Frontal cortex (tissue), 4 donors: ENCODE measurements around the gene FAM200C. TPM values are rescaled to one million over a fixed set of nuclear protein-coding genes. Genes with fewer than 3 reads are reported as not detected.
"Not testable (repeated sequence)": the region's sequence is repeated elsewhere in the genome, so short reads cannot be mapped to it uniquely, and the experiment has no call there.

ENCODE experiments used
- DNase-seq, 2 donors: peaks; one replicate each; pipeline ENCODE4 v3.0.0; 2012; ENCODE audit warnings: low spot score in 2 of 2
- FAIRE-seq: peaks from 2 replicates; lab custom pipeline; 2012; peaks lifted over from hg19 to GRCh38; lab: Jason Lieb, UNC
- total RNA-seq: library from RNA; depleted of rRNA; stranded (reverse); fragments of >200 nt; gene quantifications from one replicate; pipeline ENCODE4 v1.2.3, GENCODE V29; 2014
- donor health status: control.
- donor health status: control.
- donor health status: control.

The FAM200C gene
- 33.8 TPM for total RNA-seq

GRCh38 chr5:160399402-160400353 is at the start of gene FAM200C:
FAM200C (minus strand) TSS chr5:160400054; CDS start chr5:160395490, 4,564 bp downstream.
- DNase-seq, result peak; percentile 63 to 83
- peak; percentile 70 for FAIRE-seq

GRCh38 chr5:160449458-160449857 is 49.6 kb upstream of the FAM200C start:
- DNase-seq, result no peak
- FAIRE-seq, result no peak

- no peak for FAIRE-seq
These were observed 49.0 kb upstream of the FAM200C start for GRCh38 chr5:160448886-160449285.

GRCh38 chr5:160445751-160446150 is 45.9 kb upstream of the FAM200C start:
- FAIRE-seq (no peak), DNase-seq (no peak)

More at GRCh38 chr5:160448886-160449285, 49.0 kb upstream of the FAM200C start:
- DNase-seq, result no peak

- DNase-seq (no peak), FAIRE-seq (no peak)
These were observed 45.3 kb upstream of the FAM200C start for GRCh38 chr5:160445132-160445531.

GRCh38 chr5:160444407-160444806 is 44.6 kb upstream of the FAM200C start:
- no peak for DNase-seq
- FAIRE-seq, result no peak

GRCh38 chr5:160442824-160443431 is 43.1 kb upstream of the FAM200C start:
- FAIRE-seq (no peak), DNase-seq (no peak)

- DNase-seq, result no peak
- no peak for FAIRE-seq
These were observed 41.5 kb upstream of the FAM200C start for GRCh38 chr5:160441311-160441781.

- DNase-seq (peak; percentile 52 to 69), FAIRE-seq (no peak)
These were observed 39.3 kb upstream of the FAM200C start for GRCh38 chr5:160439205-160439600.

- DNase-seq (peak; percentile 24 to 51), FAIRE-seq (no peak)
These were observed 38.7 kb upstream of the FAM200C start for GRCh38 chr5:160438316-160439204.

GRCh38 chr5:160437271-160437670 is 37.4 kb upstream of the FAM200C start:
- FAIRE-seq, result no peak
- no peak for DNase-seq

- DNase-seq, FAIRE-seq: not testable (repeated sequence)
These were observed 36.8 kb upstream of the FAM200C start for GRCh38 chr5:160436661-160437060.

- FAIRE-seq, result no peak
These were observed 36.2 kb upstream of the FAM200C start for GRCh38 chr5:160436017-160436416.

GRCh38 chr5:160435532-160435931 is 35.7 kb upstream of the FAM200C start:
- no peak for FAIRE-seq
- no peak for DNase-seq

More at GRCh38 chr5:160436017-160436416, 36.2 kb upstream of the FAM200C start:
- no peak for DNase-seq

GRCh38 chr5:160434022-160434531 is 34.2 kb upstream of the FAM200C start:
- DNase-seq (no peak), FAIRE-seq (no peak)

GRCh38 chr5:160432787-160433186 is 32.9 kb upstream of the FAM200C start:
- DNase-seq (no peak), FAIRE-seq (no peak)

- DNase-seq, result no peak
- FAIRE-seq, result no peak
These were observed 32.3 kb upstream of the FAM200C start for GRCh38 chr5:160432196-160432595.

GRCh38 chr5:160427607-160428006 is 27.8 kb upstream of the FAM200C start:
- no peak for DNase-seq
- no peak for FAIRE-seq

GRCh38 chr5:160423099-160423498 is 23.2 kb upstream of the FAM200C start:
- no peak for DNase-seq
- no peak for FAIRE-seq
